Measurements from ENCODE around the gene PMEPA1. TPM values are rescaled to one million over a fixed set of nuclear protein-coding genes. Genes with fewer than 3 reads are reported as not detected.

The PMEPA1 gene
- total RNA-seq = 11.7 TPM

- peak; percentile 94 for DNase-seq
Measured at GRCh38 chr20:57709823-57710799, at the start of gene PMEPA1. PMEPA1 (minus strand) TSS chr20:57710015; CDS start chr20:57709582, 433 bp downstream.

GRCh38 chr20:57757767-57758166 is 48.0 kb upstream of the PMEPA1 start:
- no peak for DNase-seq

GRCh38 chr20:57756921-57757320 is 47.1 kb upstream of the PMEPA1 start:
- no peak for DNase-seq

GRCh38 chr20:57756213-57756612 is 46.4 kb upstream of the PMEPA1 start:
- no peak for DNase-seq

GRCh38 chr20:57755609-57756008 is 45.8 kb upstream of the PMEPA1 start:
- no peak for DNase-seq

GRCh38 chr20:57754190-57754589 is 44.4 kb upstream of the PMEPA1 start:
- DNase-seq = no peak

- no peak for DNase-seq
Measured at GRCh38 chr20:57753332-57754164, 43.7 kb upstream of the PMEPA1 start.

- DNase-seq = no peak
Measured at GRCh38 chr20:57751411-57751810, 41.6 kb upstream of the PMEPA1 start.

GRCh38 chr20:57749869-57750268 is 40.1 kb upstream of the PMEPA1 start:
- no peak for DNase-seq

GRCh38 chr20:57749131-57749690 is 39.4 kb upstream of the PMEPA1 start:
- DNase-seq = no peak

- DNase-seq = peak; percentile 81
Measured at GRCh38 chr20:57748601-57749130, 38.9 kb upstream of the PMEPA1 start.

- DNase-seq = no peak
Measured at GRCh38 chr20:57747861-57748481, 38.2 kb upstream of the PMEPA1 start.

- no peak for DNase-seq
Measured at GRCh38 chr20:57746832-57747404, 37.1 kb upstream of the PMEPA1 start.

GRCh38 chr20:57746201-57746600 is 36.4 kb upstream of the PMEPA1 start:
- no peak for DNase-seq

- DNase-seq = no peak
Measured at GRCh38 chr20:57744206-57744605, 34.4 kb upstream of the PMEPA1 start.

- DNase-seq = no peak
Measured at GRCh38 chr20:57743450-57744095, 33.8 kb upstream of the PMEPA1 start.

GRCh38 chr20:57742507-57743181 is 32.8 kb upstream of the PMEPA1 start:
- no peak for DNase-seq

- no peak for DNase-seq
Measured at GRCh38 chr20:57738484-57738883, 28.7 kb upstream of the PMEPA1 start.

GRCh38 chr20:57738053-57738452 is 28.2 kb upstream of the PMEPA1 start:
- DNase-seq = no peak

GRCh38 chr20:57737349-57737748 is 27.5 kb upstream of the PMEPA1 start:
- DNase-seq = no peak
